IPS-11a (cell line): ENCODE measurements around the gene ZNRD2.

ENCODE experiments used
- H3K4me3 ChIP-seq: one replicate; pipeline ENCODE4 v1.5.1; 2013; ENCODE audit warnings: low read depth, low read length, control low read depth

Gene ZNRD2

GRCh38 chr11:65537620-65538231, 32.6 kb upstream of the ZNRD2 start:
- no peak overlapping the region for H3K4me3 ChIP-seq

DNA sequence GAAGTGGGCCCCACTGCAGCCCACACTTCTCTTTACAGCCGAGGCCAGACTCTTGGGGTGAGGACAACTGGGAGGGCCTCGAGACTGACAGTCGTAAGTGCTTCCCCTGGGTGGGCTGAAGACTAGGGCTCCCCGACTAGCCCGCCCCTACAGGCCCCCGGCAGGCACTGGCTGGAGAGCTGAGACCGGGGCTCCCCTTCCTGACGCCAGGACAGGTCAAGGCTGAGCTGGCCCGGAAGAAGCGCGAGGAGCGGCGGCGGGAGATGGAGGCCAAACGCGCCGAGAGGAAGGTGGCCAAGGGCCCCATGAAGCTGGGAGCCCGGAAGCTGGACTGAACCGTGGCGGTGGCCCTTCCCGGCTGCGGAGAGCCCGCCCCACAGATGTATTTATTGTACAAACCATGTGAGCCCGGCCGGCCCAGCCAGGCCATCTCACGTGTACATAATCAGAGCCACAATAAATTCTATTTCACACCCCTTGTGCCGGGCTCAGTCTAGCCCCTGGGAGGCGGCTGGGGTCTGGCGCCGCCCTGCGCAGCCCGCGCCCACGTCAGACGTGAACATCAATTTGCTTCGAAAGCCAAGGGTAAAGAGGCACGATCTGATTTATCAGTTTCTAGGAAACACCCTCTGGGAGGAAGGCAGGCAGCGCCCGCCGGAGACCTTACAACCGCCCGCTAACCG, 31.9 kb upstream of the ZNRD2 start:
- no peak overlapping the region for H3K4me3 ChIP-seq

GRCh38 chr11:65538915-65539743, 31.1 kb upstream of the ZNRD2 start:
- peak overlapping the region; percentile 43 for H3K4me3 ChIP-seq

DNA sequence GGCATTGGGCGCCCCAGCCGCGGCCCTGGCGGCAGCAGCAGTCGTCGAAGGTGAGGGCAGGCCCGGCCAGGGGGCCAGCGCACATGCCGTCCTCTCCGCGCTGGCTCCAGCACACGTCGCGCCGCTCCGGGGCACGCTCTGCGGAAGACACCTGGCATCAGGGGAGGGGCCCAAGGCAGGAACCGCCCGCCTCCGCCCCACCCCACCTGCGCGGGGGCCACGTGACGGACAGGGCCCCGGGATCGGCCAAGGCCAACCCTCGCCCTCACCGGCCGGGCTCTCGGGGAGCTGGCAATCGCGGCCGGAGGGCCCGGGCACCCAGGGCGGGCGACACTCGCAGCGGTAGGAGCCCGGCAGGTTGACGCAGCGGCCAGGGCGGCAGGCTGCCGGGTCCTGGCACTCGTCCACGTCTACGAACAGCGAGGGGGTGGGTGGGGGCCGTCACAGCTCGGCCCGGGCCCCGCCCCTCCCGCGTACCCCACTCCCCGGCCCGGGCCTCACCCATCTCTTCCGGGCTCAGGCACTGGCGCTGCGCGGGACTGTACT, 30.5 kb upstream of the ZNRD2 start:
- peak overlapping the region; percentile 43 for H3K4me3 ChIP-seq

GRCh38 chr11:65540290-65541092, 29.8 kb upstream of the ZNRD2 start:
- H3K4me3 ChIP-seq = peak overlapping the region; percentile 60

- H3K4me3 ChIP-seq = peak overlapping the region; percentile 60
Observed at GRCh38 chr11:65541093-65541982, 28.9 kb upstream of the ZNRD2 start.

DNA sequence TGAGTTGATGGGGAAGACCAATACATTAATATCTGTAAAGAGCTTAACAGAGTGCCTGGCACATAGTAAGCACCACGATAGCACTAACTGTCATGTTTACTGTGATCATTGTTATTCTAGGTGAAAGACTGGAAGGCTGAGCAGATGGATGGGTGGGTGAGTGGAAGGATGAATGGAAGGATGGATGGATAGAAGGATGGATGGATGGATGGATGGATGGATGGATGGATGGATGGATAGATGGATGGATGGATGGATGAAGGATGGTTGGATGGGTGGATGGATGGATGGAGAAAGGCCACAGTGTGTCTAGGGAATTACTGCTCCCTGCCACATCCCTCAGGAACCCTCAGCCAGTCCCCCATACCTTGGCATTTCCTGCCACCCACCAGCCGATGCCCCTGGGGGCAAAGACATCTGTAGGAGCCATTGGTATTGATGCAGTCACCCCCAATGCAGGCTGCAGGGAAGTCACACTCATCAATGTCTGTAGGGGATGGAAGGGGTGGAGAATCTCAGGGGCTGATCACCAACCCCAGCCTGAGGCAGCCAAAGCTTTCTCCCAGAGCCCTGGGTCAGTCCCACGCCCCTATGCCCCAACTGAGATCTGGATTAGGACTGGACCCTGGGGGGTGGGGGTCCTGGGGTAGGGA, 27.4 kb upstream of the ZNRD2 start:
- H3K4me3 ChIP-seq = no peak overlapping the region

DNA sequence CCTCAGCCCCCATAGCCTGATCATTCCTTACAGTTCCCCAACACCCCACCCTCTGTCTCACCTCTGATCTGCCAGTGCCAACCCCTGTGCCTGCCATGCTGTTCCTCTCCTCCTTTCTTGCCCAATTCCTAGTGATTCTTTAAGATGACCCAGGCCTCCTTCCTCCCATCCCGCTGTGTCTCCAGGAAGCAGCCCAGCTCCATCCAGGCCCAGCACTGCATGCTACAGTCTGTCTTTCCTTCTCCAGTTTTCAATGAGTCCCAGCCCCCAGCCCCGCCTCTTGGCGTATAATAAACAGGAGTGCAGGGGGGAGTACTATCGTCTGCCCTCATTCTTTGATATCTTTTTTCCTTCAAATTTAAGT, 24.4 kb upstream of the ZNRD2 start:
- H3K4me3 ChIP-seq = peak overlapping the region; percentile 50

- H3K4me3 ChIP-seq = peak overlapping the region; percentile 50
Observed at GRCh38 chr11:65546217-65546958, 23.9 kb upstream of the ZNRD2 start.

DNA sequence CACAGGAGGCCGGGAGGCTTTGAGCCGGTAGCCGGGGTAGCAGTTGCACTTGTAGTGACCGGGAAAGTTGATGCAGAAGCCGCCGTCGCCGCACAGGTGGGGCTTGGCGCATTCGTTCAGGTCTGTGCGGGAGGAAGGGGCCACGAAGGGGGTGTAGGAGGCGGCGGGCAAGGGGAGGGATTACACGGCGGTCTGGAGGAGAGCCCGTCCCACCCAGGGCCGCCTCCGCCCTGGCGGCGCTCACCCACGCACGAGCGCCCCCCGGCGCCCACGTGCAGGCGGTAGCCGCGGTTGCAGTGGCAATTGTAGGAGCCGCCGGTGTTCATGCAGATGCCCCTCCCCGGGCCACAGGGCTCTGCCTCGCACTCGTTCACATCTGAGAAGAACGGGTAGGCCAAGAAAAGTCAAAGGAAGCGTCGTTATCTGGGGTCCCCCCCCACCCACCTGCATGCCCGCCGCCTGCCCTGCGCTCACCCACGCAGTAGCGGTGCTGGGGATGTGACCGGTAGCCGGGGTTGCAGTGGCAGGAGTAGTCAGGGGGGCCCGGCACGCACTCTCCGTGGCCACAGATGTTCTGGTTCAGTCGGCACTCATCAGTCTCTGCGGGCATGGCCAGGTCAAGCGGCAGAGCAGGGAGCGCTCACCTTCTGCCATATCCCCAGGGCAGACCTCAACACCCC, 22.7 kb upstream of the ZNRD2 start:
- H3K4me3 ChIP-seq = no peak overlapping the region

DNA sequence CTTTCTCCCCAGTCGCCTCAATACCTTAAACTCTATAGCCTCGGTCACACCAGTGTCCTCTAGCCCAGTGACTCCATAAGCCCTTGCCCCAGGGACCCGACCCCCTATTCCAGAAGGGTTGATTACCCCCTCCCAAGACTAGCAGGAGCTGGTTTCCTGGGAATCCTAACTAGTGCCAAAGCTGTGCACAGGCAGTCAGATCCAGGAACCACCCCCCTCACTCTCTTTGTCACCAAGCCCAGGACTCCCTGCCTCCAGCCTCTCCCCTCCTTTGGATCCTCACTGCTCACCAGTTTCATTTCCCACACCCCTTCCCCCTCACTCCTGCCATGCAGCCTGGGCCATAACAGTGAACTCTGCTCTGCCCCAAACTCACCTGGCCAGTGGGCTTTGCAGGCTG, 21.9 kb upstream of the ZNRD2 start:
- H3K4me3 ChIP-seq = no peak overlapping the region

GRCh38 chr11:65549096-65549495, 21.2 kb upstream of the ZNRD2 start:
- no peak overlapping the region for H3K4me3 ChIP-seq

- no peak overlapping the region for H3K4me3 ChIP-seq
Observed at GRCh38 chr11:65551572-65552387, 18.5 kb upstream of the ZNRD2 start.

DNA sequence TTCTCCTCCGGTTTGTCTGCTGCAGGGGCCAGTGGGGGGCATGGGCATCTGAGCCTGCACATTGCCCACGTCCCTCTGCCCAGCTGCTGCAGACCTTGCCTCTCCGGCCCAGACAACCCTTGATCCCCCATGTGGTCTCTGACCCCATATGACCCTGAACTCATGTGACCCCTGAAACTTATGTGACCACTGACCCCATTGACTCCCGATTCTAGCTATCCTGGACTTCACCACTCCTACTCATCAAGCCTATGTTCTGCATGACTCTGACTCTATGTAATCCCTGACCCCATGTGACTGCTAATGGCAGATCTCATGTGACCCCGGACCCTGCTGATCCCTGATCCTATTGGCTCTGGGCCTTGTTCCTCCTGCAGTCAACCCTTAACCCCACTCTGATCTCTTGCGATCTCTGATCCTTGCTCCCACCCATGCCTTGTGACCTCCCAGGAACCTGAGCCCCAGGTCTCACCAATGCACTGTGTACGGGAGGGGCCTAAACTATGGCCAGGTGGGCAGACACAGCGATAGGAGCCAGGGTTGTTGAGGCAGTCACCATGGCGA, 17.8 kb upstream of the ZNRD2 start:
- H3K4me3 ChIP-seq = no peak overlapping the region

DNA sequence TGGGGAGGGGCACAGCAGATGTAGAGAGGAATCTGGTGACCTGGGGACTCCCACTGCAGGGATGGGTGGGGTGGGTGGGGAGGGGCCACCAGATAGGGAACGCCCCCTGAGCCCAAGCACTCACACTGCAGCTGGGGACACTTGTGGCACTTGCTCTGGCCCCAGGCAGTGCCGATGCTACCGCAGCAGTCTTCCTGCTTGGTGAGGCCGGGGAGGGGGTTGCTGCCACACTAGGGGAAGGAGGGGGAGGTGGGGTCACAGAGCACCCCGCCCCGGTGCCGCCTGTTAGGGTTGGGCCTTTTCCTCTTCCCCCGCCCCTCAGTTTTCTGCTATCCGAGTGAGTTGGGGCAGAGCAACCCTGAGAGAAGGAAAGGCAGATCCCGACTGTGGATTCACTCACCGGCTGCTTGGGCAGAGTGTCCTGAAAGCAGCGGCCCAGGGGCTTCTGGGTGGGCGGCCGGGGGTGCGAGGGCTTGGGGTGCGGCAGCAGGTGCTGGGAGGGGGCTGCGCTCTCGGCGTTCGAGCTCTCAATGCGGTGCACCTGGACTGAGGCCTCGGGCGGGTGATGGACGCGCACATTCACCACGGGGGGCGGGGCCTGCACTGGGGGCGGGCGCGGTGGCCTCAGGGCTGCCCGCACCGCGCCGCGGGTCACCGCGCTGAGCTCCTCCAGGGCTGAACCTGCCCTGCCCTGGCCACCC, 16.8 kb upstream of the ZNRD2 start:
- H3K4me3 ChIP-seq = no peak overlapping the region

DNA sequence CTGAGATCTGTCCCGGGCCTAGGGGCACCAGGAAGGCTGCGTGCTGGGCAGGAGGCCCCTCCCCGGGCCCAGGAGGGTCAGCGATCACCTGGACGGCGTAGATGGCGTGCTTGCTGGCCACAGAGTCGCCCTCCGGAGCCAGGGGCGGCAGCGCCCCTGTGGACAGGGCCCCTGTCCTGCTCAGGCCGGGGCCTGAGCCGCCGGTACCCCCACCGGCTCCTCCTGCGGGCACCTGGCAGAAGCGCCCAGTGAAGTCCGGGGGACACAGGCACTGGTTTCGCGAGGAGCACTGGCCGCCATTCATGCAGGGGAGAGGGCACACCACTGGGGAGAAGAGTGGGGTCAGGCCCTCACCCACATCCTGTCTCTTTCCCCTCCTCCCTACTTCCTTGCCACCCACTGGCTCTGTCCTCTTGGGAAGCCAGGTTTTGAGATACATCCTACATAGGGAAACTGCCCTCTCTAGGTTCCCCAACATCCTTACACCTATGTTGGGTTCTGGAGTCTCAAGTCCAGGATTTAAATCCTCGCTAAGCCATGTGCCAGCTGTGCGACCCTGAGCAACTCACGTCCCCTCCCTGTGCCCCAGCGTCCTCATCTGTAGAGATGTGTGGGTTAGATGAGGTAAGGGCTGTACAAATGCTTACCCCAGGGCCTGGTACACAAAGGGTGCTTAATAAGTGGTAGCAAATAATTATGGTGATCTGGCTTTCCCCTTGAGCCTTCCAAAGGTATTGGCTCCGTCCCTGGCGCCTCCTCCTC, 16.0 kb upstream of the ZNRD2 start:
- no peak overlapping the region for H3K4me3 ChIP-seq
